ENCODE measurements around the gene FN1. TPM values are rescaled to one million over a fixed set of nuclear protein-coding genes. Genes with fewer than 3 reads are reported as not detected.
"Not testable (repeated sequence)": the region's sequence is repeated elsewhere in the genome, so short reads cannot be mapped to it uniquely, and the experiment has no call there.

Gene FN1
- total RNA-seq, 2 donors from 2014 or later: 0.16 to 0.62 TPM

DNA sequence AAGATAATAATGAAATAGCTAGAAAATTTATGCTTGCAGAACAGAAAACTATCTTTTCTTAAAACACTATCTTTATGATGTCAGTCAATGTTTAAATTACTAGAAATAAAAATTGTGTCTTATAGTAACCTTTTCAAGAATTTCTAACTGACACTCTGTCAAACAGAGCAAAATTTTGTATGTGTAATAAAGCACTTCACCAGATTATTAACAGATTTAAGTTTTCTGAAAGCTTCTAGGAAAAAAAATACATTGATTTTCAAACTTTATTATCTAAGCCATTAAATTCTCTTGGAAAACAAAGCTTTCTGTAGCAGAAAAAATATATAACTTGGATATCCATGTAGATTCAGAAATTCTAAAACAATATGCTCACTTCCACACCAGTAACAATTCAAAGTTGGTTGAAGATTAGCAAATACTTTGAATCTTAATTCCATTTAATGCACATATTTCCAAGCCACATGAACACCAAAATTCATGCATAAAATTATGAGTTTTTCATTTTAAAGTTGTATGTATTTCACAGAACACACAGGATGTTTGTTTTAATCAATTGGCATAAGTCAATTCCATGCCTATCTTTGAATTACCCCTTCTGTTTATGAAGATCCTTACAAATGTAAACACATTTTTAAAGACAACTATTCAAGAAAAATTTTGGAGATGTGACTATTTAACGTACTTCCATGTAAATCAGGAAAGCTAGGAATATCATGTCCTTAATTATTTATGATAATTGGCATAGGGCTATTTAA, 19.9 kb downstream of the FN1 start:
- DNase-seq (ENCODE audit: low spot score in 2 of 2): no peak
- Mint-ChIP-seq H3K36me3 (no peaks in the 10 kb centered on the region), H3K9me3 (no peaks in the 10 kb centered on the region), H3K27ac (no peak overlapping the region)
- ATAC-seq: no peak

DNA sequence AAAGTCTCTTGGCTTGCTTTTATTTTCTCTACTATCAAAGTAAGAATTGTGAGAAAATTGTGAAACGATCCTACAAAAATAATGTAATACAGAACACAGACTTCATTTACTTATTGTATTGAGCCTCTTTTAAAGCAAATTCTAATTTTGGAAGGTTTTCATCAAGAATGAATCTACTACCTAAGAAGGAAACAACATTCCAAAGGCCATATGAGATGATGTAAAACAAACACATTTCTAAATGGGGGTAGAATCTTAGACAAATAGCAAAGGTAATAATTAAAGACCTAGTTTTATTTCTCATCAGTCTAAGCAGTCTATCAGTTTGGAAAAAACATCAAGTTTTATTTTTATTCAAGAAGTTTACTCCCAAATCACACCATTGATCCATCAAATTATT, 20.6 kb downstream of the FN1 start:
- no peak for DNase-seq (ENCODE audit: low spot score in 2 of 2)
- H3K9me3 Mint-ChIP-seq: no peaks in the 10 kb centered on the region
- no peak for ATAC-seq
- no peak overlapping the region for H3K27ac Mint-ChIP-seq
- no peaks in the 10 kb centered on the region for H3K36me3 Mint-ChIP-seq

- no peak overlapping the region for H3K27ac Mint-ChIP-seq
- ATAC-seq (no peak), DNase-seq (ENCODE audit: low spot score in 2 of 2) (no peak)
- no peaks in the 10 kb centered on the region for H3K9me3 Mint-ChIP-seq
- H3K36me3 Mint-ChIP-seq: no peaks in the 10 kb centered on the region
Measured at GRCh38 chr2:215414674-215415073, 21.2 kb downstream of the FN1 start.

DNA sequence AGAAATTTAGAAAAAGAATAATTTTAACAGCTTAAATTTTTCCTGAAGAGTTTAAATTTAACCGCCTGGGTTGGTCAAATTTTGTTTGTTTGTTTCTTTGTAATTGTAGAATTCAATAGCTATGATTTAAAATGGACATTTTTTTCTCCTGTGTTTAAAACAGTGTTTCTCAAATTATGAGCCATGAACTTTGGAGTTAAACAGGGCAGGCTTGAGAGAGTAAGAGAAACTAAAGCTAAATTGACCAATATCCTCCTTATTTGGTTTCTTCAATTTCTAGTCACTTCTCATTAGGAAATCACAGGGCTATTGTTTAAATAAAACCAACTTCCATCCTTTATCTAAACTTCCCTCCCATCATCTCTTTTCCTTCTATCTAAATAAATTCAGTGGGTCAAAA, 21.9 kb downstream of the FN1 start:
- no peaks in the 10 kb centered on the region for H3K36me3 Mint-ChIP-seq
- no peak for ATAC-seq
- no peaks in the 10 kb centered on the region for H3K9me3 Mint-ChIP-seq
- no peak for DNase-seq (ENCODE audit: low spot score in 2 of 2)
- no peak overlapping the region for H3K27ac Mint-ChIP-seq

- ATAC-seq: no peak
- H3K27ac Mint-ChIP-seq: no peak overlapping the region
- no peak for DNase-seq (ENCODE audit: low spot score in 2 of 2)
- H3K36me3 Mint-ChIP-seq: no peaks in the 10 kb centered on the region
- no peaks in the 10 kb centered on the region for H3K9me3 Mint-ChIP-seq
Measured at GRCh38 chr2:215413484-215413777, 22.4 kb downstream of the FN1 start.

GRCh38 chr2:215411941-215412743, 23.7 kb downstream of the FN1 start:
- Mint-ChIP-seq H3K36me3 (no peaks in the 10 kb centered on the region), H3K9me3 (no peaks in the 10 kb centered on the region), H3K27ac (no peak overlapping the region)
- no peak for DNase-seq (ENCODE audit: low spot score in 2 of 2)
- no peak for ATAC-seq

GRCh38 chr2:215410932-215411285, 25.0 kb downstream of the FN1 start:
- no peak for DNase-seq (ENCODE audit: low spot score in 2 of 2)
- no peaks in the 10 kb centered on the region for H3K9me3 Mint-ChIP-seq
- H3K27ac Mint-ChIP-seq: no peak overlapping the region
- peak; percentile 45 to 81 for ATAC-seq
- no peaks in the 10 kb centered on the region for H3K36me3 Mint-ChIP-seq

GRCh38 chr2:215410181-215410931, 25.5 kb downstream of the FN1 start:
- H3K27ac Mint-ChIP-seq, ATAC-seq: not testable (repeated sequence)

DNA sequence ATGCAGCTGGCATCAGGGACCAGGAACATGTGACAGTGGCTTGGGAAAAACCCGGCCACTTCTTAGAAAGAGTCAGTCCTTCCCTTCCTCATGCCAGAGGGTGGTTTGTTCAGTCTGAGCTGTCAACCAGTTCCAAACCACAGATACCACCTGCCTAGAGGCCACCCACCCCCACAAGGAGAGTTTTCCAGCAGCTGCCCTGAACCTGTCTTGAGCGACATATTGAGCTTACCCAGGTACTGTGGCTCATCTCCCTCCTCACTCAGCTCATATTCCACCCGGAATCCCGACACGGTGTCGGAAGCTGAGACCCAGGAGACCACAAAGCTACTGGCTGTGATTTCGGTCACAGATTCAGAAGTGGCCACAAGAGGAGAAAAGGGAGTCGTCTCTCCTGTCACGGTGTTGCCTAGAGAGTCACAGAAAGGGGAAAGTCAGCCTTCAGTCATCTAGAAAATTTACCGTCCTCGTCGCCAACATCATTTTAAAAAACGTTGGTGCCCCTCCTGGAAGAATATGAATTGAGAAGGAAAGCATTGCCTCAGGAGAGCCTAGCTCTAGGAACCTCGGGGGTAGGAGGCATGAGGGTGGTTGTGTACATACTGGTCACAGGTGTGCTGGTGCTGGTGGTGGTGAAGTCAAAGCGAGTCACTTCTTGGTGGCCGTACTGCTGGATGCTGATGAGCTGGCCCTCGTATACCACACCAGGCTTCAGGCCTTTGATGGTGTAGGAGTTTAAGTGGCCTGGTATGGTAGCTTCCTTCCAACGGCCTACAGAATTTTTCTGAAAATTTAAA, 26.3 kb downstream of the FN1 start:
- ATAC-seq: peak; percentile 78 to 86
- no peak overlapping the region for H3K27ac Mint-ChIP-seq
- no peaks in the 10 kb centered on the region for H3K36me3 Mint-ChIP-seq
- DNase-seq (ENCODE audit: low spot score in 2 of 2): peak; percentile 19 to 65
- H3K9me3 Mint-ChIP-seq: no peaks in the 10 kb centered on the region

More at GRCh38 chr2:215410181-215410931, 25.5 kb downstream of the FN1 start:
- not testable (repeated sequence) for DNase-seq (ENCODE audit: low spot score in 2 of 2); H3K36me3 Mint-ChIP-seq; H3K9me3 Mint-ChIP-seq

- not testable (repeated sequence) for H3K9me3 Mint-ChIP-seq; DNase-seq (ENCODE audit: low spot score in 2 of 2); ATAC-seq; H3K36me3 Mint-ChIP-seq; H3K27ac Mint-ChIP-seq
Measured at GRCh38 chr2:215408441-215408840, 27.4 kb downstream of the FN1 start.

DNA sequence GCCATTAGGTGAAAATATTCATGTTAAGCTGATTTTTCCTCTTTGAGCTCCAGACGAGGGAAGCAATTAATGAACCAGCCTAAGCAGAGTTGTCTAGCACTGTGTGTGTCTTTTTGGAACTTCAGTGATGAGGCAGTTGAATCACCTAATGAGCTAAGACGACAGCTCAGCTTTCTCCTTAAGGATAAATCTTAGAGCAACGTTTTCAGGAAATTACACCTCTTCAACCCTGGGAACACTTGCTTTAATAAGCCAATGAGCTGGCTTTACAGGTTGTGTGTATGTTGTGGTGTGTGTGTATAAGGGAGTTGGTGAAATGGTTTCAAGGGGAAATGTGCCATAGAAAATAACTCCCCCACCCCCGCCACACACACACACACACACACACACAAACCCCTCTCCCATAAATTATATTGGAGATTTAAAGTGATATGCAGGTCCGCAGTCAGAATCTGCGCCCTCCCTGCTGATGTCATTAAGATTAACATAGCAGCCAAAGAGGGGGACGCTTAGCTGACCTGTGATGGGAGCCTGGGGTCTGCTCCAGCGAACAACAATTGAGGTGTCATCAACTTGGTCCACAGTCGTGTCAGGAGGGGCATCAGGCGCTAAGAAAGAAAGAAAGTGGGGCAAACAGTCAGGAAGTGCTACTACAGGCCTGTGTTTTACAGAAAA, 28.1 kb downstream of the FN1 start:
- Mint-ChIP-seq H3K9me3 (no peaks in the 10 kb centered on the region), H3K27ac (no peak overlapping the region), H3K36me3 (no peaks in the 10 kb centered on the region)
- ATAC-seq (no peak), DNase-seq (ENCODE audit: low spot score in 2 of 2) (no peak)

DNA sequence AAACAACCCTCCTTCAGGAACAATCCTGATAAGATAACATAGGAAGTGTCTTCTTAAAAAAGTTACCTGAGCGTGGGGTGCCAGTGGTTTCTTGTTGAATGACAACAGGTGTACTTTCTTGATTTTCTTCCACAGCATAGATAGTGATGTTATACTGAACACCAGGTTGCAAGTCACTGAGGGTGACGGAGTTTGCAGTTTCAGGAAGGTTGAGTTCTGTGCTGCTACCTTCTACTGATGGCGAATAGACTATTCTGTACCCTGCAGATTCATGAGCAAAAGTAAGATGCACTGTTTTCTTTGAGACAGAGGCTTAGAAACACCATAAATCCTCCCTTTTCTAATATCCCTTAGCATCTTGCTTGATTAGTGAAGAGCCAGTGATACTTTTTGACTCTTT, 28.8 kb downstream of the FN1 start:
- ATAC-seq (no peak), DNase-seq (ENCODE audit: low spot score in 2 of 2) (no peak)
- Mint-ChIP-seq H3K27ac (no peak overlapping the region), H3K9me3 (no peaks in the 10 kb centered on the region), H3K36me3 (no peaks in the 10 kb centered on the region)

- ATAC-seq (no peak), DNase-seq (ENCODE audit: low spot score in 2 of 2) (no peak)
- Mint-ChIP-seq H3K9me3 (no peaks in the 10 kb centered on the region), H3K36me3 (no peaks in the 10 kb centered on the region), H3K27ac (no peak overlapping the region)
Measured at GRCh38 chr2:215405722-215406581, 29.9 kb downstream of the FN1 start.

DNA sequence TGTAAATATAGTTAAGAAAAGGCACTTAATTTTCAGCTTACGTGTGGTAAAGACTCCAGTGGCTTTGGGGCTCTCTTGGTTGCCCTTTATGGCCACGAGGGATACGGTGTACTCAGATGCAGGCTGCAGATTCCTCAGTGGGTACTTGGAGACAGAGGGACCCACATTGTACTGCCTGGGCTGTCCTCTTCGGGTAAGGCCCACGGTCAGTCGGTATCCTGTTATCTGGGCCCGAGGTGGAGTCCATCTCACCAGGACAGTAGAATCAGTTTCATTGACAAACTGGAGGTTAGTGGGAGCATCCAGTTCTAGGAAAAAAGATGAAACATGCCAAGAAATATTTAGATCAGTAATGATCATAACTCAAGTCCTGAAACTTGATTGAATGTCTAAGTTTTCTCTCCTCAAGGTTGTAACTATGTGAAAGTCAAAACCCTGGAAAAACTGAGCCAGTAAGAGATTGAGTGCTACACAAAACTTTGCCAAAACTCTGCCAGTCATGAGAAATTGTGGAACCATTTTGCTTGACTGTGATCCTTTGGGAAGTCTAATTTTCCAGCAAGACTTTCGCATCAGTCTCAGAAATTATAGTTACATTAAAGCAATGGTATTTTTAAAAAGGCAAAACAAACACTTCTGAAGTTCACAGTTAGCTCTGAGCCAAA, 31.4 kb downstream of the FN1 start:
- Mint-ChIP-seq H3K9me3 (no peaks in the 10 kb centered on the region), H3K27ac (no peak overlapping the region), H3K36me3 (no peaks in the 10 kb centered on the region)
- ATAC-seq (no peak), DNase-seq (ENCODE audit: low spot score in 2 of 2) (no peak)

Data from activated naive CD4-positive, alpha-beta T cell treated with anti-CD3 and anti-CD28 coated beads, Interleukin-2, amount 50 U/mL, for 72 hours (primary cell).